Neuronal stem cell (in vitro differentiated cells): ENCODE results near the gene CHST7.
A peak's percentile ranks its signal among the peaks of the same experiment; 100 is the strongest.

ENCODE experiments used
- DNase-seq: peaks from one replicate; pipeline ENCODE4 v3.0.0-alpha.2; 2013; ENCODE audit warnings: low spot score
- H2AFZ ChIP-seq: one replicate; pipeline ENCODE4 v1.6.1; 2013; ENCODE audit warnings: mild to moderate bottlenecking, low read length, inconsistent platforms
- H2AK5ac ChIP-seq: 2 replicates; pipeline ENCODE4 v1.6.1; 2013; ENCODE audit warnings: low read depth, mild to moderate bottlenecking, inconsistent platforms, low read length, moderate library complexity, mixed read lengths
- H2BK120ac ChIP-seq: 2 replicates; pipeline ENCODE4 v1.6.1; 2013; ENCODE audit warnings: low read depth, mild to moderate bottlenecking, inconsistent platforms, low read length, moderate library complexity, mixed read lengths
- H2BK12ac ChIP-seq: one replicate; pipeline ENCODE4 v1.6.1; 2013; ENCODE audit warnings: low read length, inconsistent platforms
- H2BK15ac ChIP-seq: 2 replicates; pipeline ENCODE4 v1.6.1; 2013; ENCODE audit warnings: mild to moderate bottlenecking, low read length, inconsistent platforms, mixed read lengths
- H2BK5ac ChIP-seq: one replicate; pipeline ENCODE4 v1.6.1; 2013; ENCODE audit warnings: inconsistent platforms, mild to moderate bottlenecking, low read length, moderate library complexity
- H3K14ac ChIP-seq: one replicate; pipeline ENCODE4 v1.6.1; 2013; ENCODE audit warnings: low read length, inconsistent platforms
- H3K18ac ChIP-seq: 2 replicates; pipeline ENCODE4 v1.6.1; 2013; ENCODE audit warnings: low read length, inconsistent platforms
- H3K23ac ChIP-seq: 2 replicates; pipeline ENCODE4 v1.6.1; 2013; ENCODE audit warnings: low read depth, mild to moderate bottlenecking, mixed read lengths, low read length, inconsistent platforms; ENCODE audit not compliant: poor library complexity
- H3K27ac ChIP-seq: replicated peaks from 3 replicates; pipeline ENCODE4 v1.5.1; 2013; ENCODE audit warnings: low read length, inconsistent platforms
- H3K27me3 ChIP-seq, 3 experiments: 2 replicates each; pipeline ENCODE4 v1.6.1; 2013; ENCODE audit warnings: low read length in 3 of 3, mild to moderate bottlenecking in 2 of 3, inconsistent platforms in 1 of 3, low read depth in 1 of 3, mixed read lengths in 1 of 3, moderate library complexity in 1 of 3; ENCODE audit not compliant: control insufficient read depth in 3 of 3, insufficient read depth in 3 of 3
- H3K36me3 ChIP-seq, 2 donors: replicated peaks in 1 of 2; 2 replicates each; pipeline ENCODE4 v1.6.1; 2013; ENCODE audit warnings: low read length in 2 of 2; ENCODE audit not compliant: control insufficient read depth in 2 of 2, insufficient read depth in 2 of 2
- H3K4ac ChIP-seq: 2 replicates; pipeline ENCODE4 v1.6.1; 2013; ENCODE audit warnings: inconsistent platforms, mild to moderate bottlenecking, low read length, moderate library complexity
- H3K4me1 ChIP-seq, 2 donors: 1 replicate in 1 of 2; 2 replicates in 1 of 2; pipeline ENCODE4 v1.6.1; 2013; ENCODE audit warnings: low read length in 2 of 2, low read depth in 1 of 2; ENCODE audit not compliant: control insufficient read depth in 2 of 2, insufficient read depth in 1 of 2
- H3K4me2 ChIP-seq: one replicate; pipeline ENCODE4 v1.6.1; 2013; ENCODE audit warnings: mild to moderate bottlenecking, low read length, inconsistent platforms; ENCODE audit not compliant: insufficient read depth, poor library complexity, severe bottlenecking
- H3K4me3 ChIP-seq, 2 donors: 2 replicates each; pipeline ENCODE4 v1.5.1; 2013; ENCODE audit warnings: low read length in 2 of 2, mild to moderate bottlenecking in 2 of 2, inconsistent platforms in 1 of 2, moderate library complexity in 1 of 2
- H3K79me1 ChIP-seq: one replicate; pipeline ENCODE4 v1.6.1; 2013; ENCODE audit warnings: low read depth, mild to moderate bottlenecking, inconsistent platforms, low read length, moderate library complexity
- H3K9ac ChIP-seq: one replicate; pipeline ENCODE4 v1.6.1; 2013; ENCODE audit warnings: mild to moderate bottlenecking, low read depth, low read length, inconsistent platforms; ENCODE audit not compliant: poor library complexity
- H3K9me3 ChIP-seq, 2 donors: replicated peaks in 1 of 2; 2 replicates each; pipeline versions ENCODE3 to v1.6.1; 2013; ENCODE audit warnings: low read length in 2 of 2, mild to moderate bottlenecking in 2 of 2, inconsistent platforms in 1 of 2, low read depth in 1 of 2, mixed read lengths in 1 of 2, moderate library complexity in 1 of 2; ENCODE audit not compliant: control insufficient read depth in 2 of 2, insufficient read depth in 1 of 2
- H4K8ac ChIP-seq: one replicate; pipeline ENCODE4 v1.6.1; 2013; ENCODE audit warnings: low read depth, mild to moderate bottlenecking, inconsistent platforms, low read length, moderate library complexity
- H4K91ac ChIP-seq: one replicate; pipeline ENCODE4 v1.6.1; 2013; ENCODE audit warnings: low read length, low read depth, mild to moderate bottlenecking, inconsistent platforms; ENCODE audit not compliant: poor library complexity
- WGBS, 2 donors: extraction: QIAGEN DNeasy Blood & Tissue Kit; methylation state at CpG; one replicate each; pipeline ENCODE4 v1.1.7; 2013; ENCODE audit warnings: missing lambda C conversion rate in 2 of 2, mixed read lengths in 1 of 2; ENCODE audit not compliant: insufficient read length in 2 of 2, insufficient replicate concordance in 1 of 2; ENCODE audit errors: extremely low coverage in 2 of 2; 5-methylcytosine and 5-hydroxymethylcytosine counted together

Gene CHST7

DNA sequence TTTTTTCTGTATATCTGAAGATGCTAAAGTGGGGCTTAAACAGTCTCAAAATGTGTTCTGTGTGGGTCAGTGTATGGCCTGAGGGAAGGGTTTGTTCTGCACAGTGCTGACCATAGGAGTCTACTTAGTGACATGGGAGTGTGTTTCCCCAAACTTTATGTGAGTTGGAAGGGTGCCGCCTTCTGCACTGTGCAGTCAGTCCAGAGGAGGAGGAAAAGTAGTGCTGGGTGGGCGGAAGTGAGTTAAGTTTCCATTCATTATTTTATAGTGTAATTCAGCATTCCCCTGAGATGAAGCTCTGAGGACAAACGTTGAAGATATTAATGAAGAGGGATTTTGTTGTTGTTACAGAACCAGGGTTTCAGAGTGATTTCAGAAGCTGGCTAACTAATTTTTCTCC, 2.9 kb downstream of the CHST7 start:
- peaks cover 0 to 10% (median 3%) of the 10 kb centered on the region in 3 experiments for H3K27me3 ChIP-seq
- no peak overlapping the region for H2BK5ac ChIP-seq
- H3K4me2 ChIP-seq = no peak overlapping the region
- no CpG with 5 or more reads among the region's 3 CpGs for WGBS, 2 donors
- H2BK120ac ChIP-seq = no peak overlapping the region
- no peak overlapping the region for H2AK5ac ChIP-seq
- H3K23ac ChIP-seq = no peak overlapping the region
- no peak overlapping the region for H3K18ac ChIP-seq
- H2BK12ac ChIP-seq = no peak overlapping the region
- H3K4me1 ChIP-seq = peaks cover 0 to 3% of the 10 kb centered on the region in 2 donors
- no peak overlapping the region for H3K27ac ChIP-seq
- no peak overlapping the region for H3K9ac ChIP-seq
- H2BK15ac ChIP-seq = no peak overlapping the region
- H2AFZ ChIP-seq = no peak overlapping the region
- H3K14ac ChIP-seq = no peak overlapping the region
- no peak overlapping the region for H4K8ac ChIP-seq
- H3K4ac ChIP-seq = no peak overlapping the region
- no peaks in the 10 kb centered on the region for H3K9me3 ChIP-seq
- no peaks in the 10 kb centered on the region for H3K36me3 ChIP-seq
- H4K91ac ChIP-seq = no peak overlapping the region
- peaks cover 4% of the 10 kb centered on the region for H3K79me1 ChIP-seq
- H3K4me3 ChIP-seq = peak overlapping the region in 1 of 2 donors; percentile 52
- no peak for DNase-seq

DNA sequence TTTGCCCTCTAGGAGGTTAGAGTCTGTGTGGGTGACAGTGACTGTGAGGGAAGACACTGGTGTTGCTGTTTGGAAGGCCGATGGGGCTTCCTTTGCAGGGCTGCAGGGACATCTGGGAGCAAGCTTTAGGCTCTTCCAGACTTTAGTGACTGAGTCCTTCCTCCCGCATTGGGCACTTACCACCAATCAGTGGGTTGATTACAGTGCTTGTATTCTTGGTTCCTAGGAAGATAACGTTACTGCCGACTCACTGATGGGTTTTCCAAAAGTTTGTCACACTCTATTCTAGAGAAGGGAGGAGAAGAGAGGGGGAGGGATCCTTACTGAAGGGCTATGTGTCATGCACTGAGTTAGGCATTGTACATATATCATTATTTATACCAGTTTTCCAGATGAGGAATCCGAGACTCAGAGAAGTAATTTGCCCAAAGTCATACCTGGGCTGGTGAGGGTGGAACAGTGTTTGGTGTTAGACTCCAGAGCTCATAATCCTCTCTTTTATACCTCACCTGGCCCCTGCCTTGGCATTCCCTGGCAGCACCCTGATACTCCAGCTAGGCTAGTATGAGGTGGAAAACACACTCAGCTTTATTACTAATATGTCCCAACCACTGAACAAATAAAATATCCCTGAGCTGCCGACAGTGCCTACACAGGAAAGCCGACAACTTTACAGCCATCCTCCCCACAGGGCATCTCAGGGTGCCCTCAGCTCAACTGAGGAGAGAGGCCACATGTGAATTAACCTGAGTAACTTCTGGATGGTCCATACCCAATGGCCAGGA, 3.8 kb downstream of the CHST7 start:
- H3K4me3 ChIP-seq = no peak overlapping the region
- H4K8ac ChIP-seq = no peak overlapping the region
- H2BK15ac ChIP-seq = no peak overlapping the region
- no peak overlapping the region for H3K14ac ChIP-seq
- no peak overlapping the region for H2AK5ac ChIP-seq
- no peak overlapping the region for H2BK5ac ChIP-seq
- peaks cover 0 to 3% of the 10 kb centered on the region in 2 donors for H3K4me1 ChIP-seq
- DNase-seq = no peak
- no peak overlapping the region for H3K27ac ChIP-seq
- H2BK120ac ChIP-seq = no peak overlapping the region
- no peak overlapping the region for H4K91ac ChIP-seq
- no peak overlapping the region for H2BK12ac ChIP-seq
- H3K23ac ChIP-seq = no peak overlapping the region
- peaks cover 4% of the 10 kb centered on the region for H3K79me1 ChIP-seq
- no peak overlapping the region for H3K9ac ChIP-seq
- H2AFZ ChIP-seq = no peak overlapping the region
- H3K36me3 ChIP-seq = no peaks in the 10 kb centered on the region
- H3K18ac ChIP-seq = no peak overlapping the region
- H3K9me3 ChIP-seq = no peaks in the 10 kb centered on the region
- H3K4ac ChIP-seq = no peak overlapping the region
- WGBS, 2 donors = no CpG with 5 or more reads among the region's 7 CpGs
- H3K4me2 ChIP-seq = no peak overlapping the region
- peaks cover 0 to 8% (median 3%) of the 10 kb centered on the region in 3 experiments for H3K27me3 ChIP-seq

DNA sequence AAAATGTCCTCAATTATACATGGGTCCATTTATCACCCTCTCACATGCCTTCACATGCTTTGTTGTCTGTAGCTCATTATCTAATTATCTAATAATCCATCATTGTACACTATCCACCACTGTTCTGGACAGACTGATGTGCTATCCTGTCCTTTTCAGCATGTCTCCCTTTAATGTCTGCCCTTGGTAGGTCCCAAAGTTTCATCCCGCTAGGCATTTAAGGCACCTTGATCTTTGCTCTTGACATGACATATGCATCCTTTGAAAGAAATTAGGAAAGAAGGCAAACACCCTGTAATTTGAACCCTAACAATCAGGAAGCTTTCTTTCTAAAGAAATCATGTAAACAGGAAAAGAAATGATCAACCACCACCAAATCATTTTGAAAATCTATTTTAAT, 5.7 kb downstream of the CHST7 start:
- no peak overlapping the region for H4K8ac ChIP-seq
- no peaks in the 10 kb centered on the region for H3K36me3 ChIP-seq
- no peak overlapping the region for H3K27ac ChIP-seq
- H3K9me3 ChIP-seq = no peaks in the 10 kb centered on the region
- H4K91ac ChIP-seq = no peak overlapping the region
- H2AFZ ChIP-seq = no peak overlapping the region
- H2BK15ac ChIP-seq = no peak overlapping the region
- H3K9ac ChIP-seq = no peak overlapping the region
- no peak overlapping the region for H3K4me3 ChIP-seq
- H3K4ac ChIP-seq = no peak overlapping the region
- H2BK5ac ChIP-seq = no peak overlapping the region
- peaks cover 4% of the 10 kb centered on the region for H3K79me1 ChIP-seq
- H3K18ac ChIP-seq = no peak overlapping the region
- H2BK120ac ChIP-seq = no peak overlapping the region
- H3K23ac ChIP-seq = no peak overlapping the region
- H2BK12ac ChIP-seq = no peak overlapping the region
- no peak overlapping the region for H2AK5ac ChIP-seq
- no peak overlapping the region for H3K4me2 ChIP-seq
- no CpG with 5 or more reads among the region's 1 CpG for WGBS, 2 donors
- H3K14ac ChIP-seq = no peak overlapping the region
- H3K27me3 ChIP-seq = peaks cover 0 to 8% (median 3%) of the 10 kb centered on the region in 3 experiments
- no peak for DNase-seq
- peaks cover 3 to 12% of the 10 kb centered on the region in 2 donors for H3K4me1 ChIP-seq

DNA sequence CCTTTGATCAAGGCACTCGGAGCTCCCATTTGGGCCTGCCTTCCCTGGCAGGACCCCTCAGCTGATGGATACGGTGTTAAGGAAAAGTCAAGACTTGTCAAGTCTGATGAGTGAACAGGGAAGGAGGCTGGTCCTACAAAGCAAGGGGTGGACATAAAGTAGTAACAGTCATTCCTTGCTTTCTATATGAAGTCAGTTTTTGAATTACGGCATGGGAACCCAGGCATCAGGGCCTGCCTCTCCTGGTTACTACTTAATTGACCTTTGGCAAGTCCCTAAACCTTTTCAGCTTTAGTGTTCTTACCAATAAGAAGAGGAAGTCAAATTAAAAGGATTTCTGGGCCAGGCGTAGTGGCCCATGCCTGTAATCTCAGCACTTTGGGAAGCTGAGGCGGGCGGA, 7.0 kb downstream of the CHST7 start:
- DNase-seq = no peak
- no peaks in the 10 kb centered on the region for H3K9me3 ChIP-seq
- H3K4me1 ChIP-seq = peaks cover 2 to 12% of the 10 kb centered on the region in 2 donors
- H3K36me3 ChIP-seq = no peaks in the 10 kb centered on the region
- WGBS, 2 donors = no CpG with 5 or more reads among the region's 6 CpGs
- H2BK15ac ChIP-seq = no peak overlapping the region
- H3K4ac ChIP-seq = no peak overlapping the region
- no peak overlapping the region for H3K4me2 ChIP-seq
- no peak overlapping the region for H3K4me3 ChIP-seq
- no peak overlapping the region for H2AFZ ChIP-seq
- H2BK120ac ChIP-seq = no peak overlapping the region
- H2BK12ac ChIP-seq = no peak overlapping the region
- no peak overlapping the region for H3K9ac ChIP-seq
- H2BK5ac ChIP-seq = no peak overlapping the region
- no peak overlapping the region for H3K23ac ChIP-seq
- no peak overlapping the region for H3K18ac ChIP-seq
- H2AK5ac ChIP-seq = no peak overlapping the region
- H3K27me3 ChIP-seq = no peaks in the 10 kb centered on the region
- peaks cover 2% of the 10 kb centered on the region for H3K79me1 ChIP-seq
- no peak overlapping the region for H4K8ac ChIP-seq
- no peak overlapping the region for H3K14ac ChIP-seq
- H3K27ac ChIP-seq = no peak overlapping the region
- H4K91ac ChIP-seq = no peak overlapping the region
